HepG2 (cell line): ENCODE data around the gene GPR25. TPM values are rescaled to one million over a fixed set of nuclear protein-coding genes. Genes with fewer than 3 reads are reported as not detected.
A peak's percentile ranks its signal among the peaks of the same experiment; 100 is the strongest.

Experiments
- CSRNP1 ChIP-seq: sonication (generic); formaldehyde crosslinking; IDR thresholded peaks from 2 replicates; pipeline ENCODE4 v1.8.1; 2023; ENCODE audit warnings: mild to moderate bottlenecking, missing genetic modification reagents
- E2F5 ChIP-seq: sonication (generic); formaldehyde crosslinking; conservative IDR thresholded peaks from 2 replicates; pipeline ENCODE4 v1.4.0; 2020; ENCODE audit warnings: missing genetic modification reagents
- ISX ChIP-seq: sonication (generic); formaldehyde crosslinking; conservative IDR thresholded peaks from 2 replicates; pipeline ENCODE4 v1.5.0; 2020; ENCODE audit warnings: missing genetic modification reagents
- JUND ChIP-seq: sonication (generic); formaldehyde crosslinking; IDR thresholded peaks from 2 replicates; pipeline ENCODE4 v1.8.0; 2022; ENCODE audit warnings: mild to moderate bottlenecking, missing genetic modification reagents
- KAT8 ChIP-seq: IDR thresholded peaks from 2 replicates; pipeline ENCODE4 v1.6.1; 2016; ENCODE audit warnings: missing genetic modification reagents, missing compliant biosample characterization
- MXD4 ChIP-seq: IDR thresholded peaks from 2 replicates; pipeline ENCODE4 v1.6.1; 2016; ENCODE audit warnings: mild to moderate bottlenecking, missing biosample characterization, missing genetic modification reagents
- RELA ChIP-seq: sonication (generic); formaldehyde crosslinking; IDR thresholded peaks from 2 replicates; pipeline ENCODE4 v1.4.0; 2020; ENCODE audit warnings: missing genetic modification reagents
- ZBTB38 ChIP-seq: sonication (generic); formaldehyde crosslinking; IDR thresholded peaks from 2 replicates; pipeline ENCODE4 v1.5.1; 2020; ENCODE audit warnings: mild to moderate bottlenecking, missing genetic modification reagents
- ZBTB39 ChIP-seq: sonication (generic); formaldehyde crosslinking; IDR thresholded peaks from 2 replicates; pipeline ENCODE4 v1.5.0; 2020; ENCODE audit warnings: missing genetic modification reagents
- ZBTB8A ChIP-seq: sonication (generic); formaldehyde crosslinking; IDR thresholded peaks from 2 replicates; pipeline ENCODE4 v1.4.0; 2020; ENCODE audit warnings: mild to moderate bottlenecking, low read depth, missing genetic modification reagents, borderline replicate concordance
- ZEB1 ChIP-seq: IDR thresholded peaks from 2 replicates; pipeline ENCODE4 v1.6.1; 2012; ENCODE audit warnings: mild to moderate bottlenecking, low read depth, inconsistent platforms; ENCODE audit not compliant: insufficient replicate concordance
- ZFP82 ChIP-seq: sonication (generic); formaldehyde crosslinking; IDR thresholded peaks from 2 replicates; pipeline ENCODE4 v1.5.1; 2020; ENCODE audit warnings: mild to moderate bottlenecking, missing genetic modification reagents, borderline replicate concordance
- ZNF160 ChIP-seq: sonication (generic); formaldehyde crosslinking; IDR thresholded peaks from 2 replicates; pipeline ENCODE4 v1.8.0; 2022; ENCODE audit warnings: mild to moderate bottlenecking, inconsistent platforms, missing genetic modification reagents
- ZNF607 ChIP-seq: sonication (generic); formaldehyde crosslinking; IDR thresholded peaks from 2 replicates; pipeline ENCODE4 v1.5.1; 2020; ENCODE audit warnings: missing genetic modification reagents, mild to moderate bottlenecking, borderline replicate concordance
- ZNF703 ChIP-seq: sonication (generic); formaldehyde crosslinking; IDR thresholded peaks from 2 replicates; pipeline ENCODE4 v1.5.1; 2020; ENCODE audit warnings: missing genetic modification reagents, mild to moderate bottlenecking, moderate library complexity, borderline replicate concordance
- ZNF841 ChIP-seq: sonication (generic); formaldehyde crosslinking; IDR thresholded peaks from 2 replicates; pipeline ENCODE4 v1.8.1; 2023; ENCODE audit warnings: missing genetic modification reagents, borderline replicate concordance
- ZSCAN12 ChIP-seq: sonication (generic); formaldehyde crosslinking; IDR thresholded peaks from 2 replicates; pipeline ENCODE4 v1.9.0; 2021; ENCODE audit warnings: mild to moderate bottlenecking, missing genetic modification reagents
- ZSCAN30 ChIP-seq: sonication (generic); formaldehyde crosslinking; IDR thresholded peaks from 2 replicates; pipeline ENCODE4 v1.5.0; 2020; ENCODE audit warnings: mild to moderate bottlenecking, missing genetic modification reagents
- polyA plus RNA-seq, 8 experiments: library from polyadenylated mRNA; depleted of rRNA in 3 of 8; stranded (reverse) in 7 of 8; unstranded in 1 of 8; fragments of >200 nt; fragmentation: Illumina TruSeq in 4 of 8; extraction: Trizol in 4 of 8; gene quantifications; 2 replicates each; pipeline versions ENCODE4 v1.2.1 to v1.2.3, GENCODE V29; 2011 to 2016; ENCODE audit warnings: low read depth in 4 of 8, missing spikeins in 1 of 8, mixed read lengths in 1 of 8; ENCODE audit not compliant: insufficient read depth in 1 of 8
- total RNA-seq, 5 experiments: library from RNA; depleted of rRNA; stranded (reverse); fragments of >200 nt; fragmentation: Illumina TruSeq; extraction: Trizol; gene quantifications; 2 replicates each; pipeline ENCODE4 v1.2.3, GENCODE V29; 2016; ENCODE audit warnings: low read depth in 1 of 5
- TF ChIP-seq, protein P1 (sequence below): sonication (generic); formaldehyde crosslinking; IDR thresholded peaks from 2 replicates; pipeline ENCODE4 v1.4.0; 2020; ENCODE audit warnings: missing genetic modification reagents

GPR25 gene
- total and polyA plus RNA-seq, 2 of the 13 experiments (the other 11 are each of a cell fraction or from before 2014, with no cell fraction given): not detected

- TF ChIP-seq ZBTB8A: no peak
- TF ChIP-seq, protein P1, sequence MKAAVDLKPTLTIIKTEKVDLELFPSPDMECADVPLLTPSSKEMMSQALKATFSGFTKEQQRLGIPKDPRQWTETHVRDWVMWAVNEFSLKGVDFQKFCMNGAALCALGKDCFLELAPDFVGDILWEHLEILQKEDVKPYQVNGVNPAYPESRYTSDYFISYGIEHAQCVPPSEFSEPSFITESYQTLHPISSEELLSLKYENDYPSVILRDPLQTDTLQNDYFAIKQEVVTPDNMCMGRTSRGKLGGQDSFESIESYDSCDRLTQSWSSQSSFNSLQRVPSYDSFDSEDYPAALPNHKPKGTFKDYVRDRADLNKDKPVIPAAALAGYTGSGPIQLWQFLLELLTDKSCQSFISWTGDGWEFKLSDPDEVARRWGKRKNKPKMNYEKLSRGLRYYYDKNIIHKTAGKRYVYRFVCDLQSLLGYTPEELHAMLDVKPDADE (CRISPR knock-in tag): no peak
- TF ChIP-seq ZNF703: no peak
- TF ChIP-seq CSRNP1 (CRISPR knock-in tag): no peak
- TF ChIP-seq ZFP82 (CRISPR knock-in tag): no peak
- no peak for TF ChIP-seq ISX (CRISPR knock-in tag)
- TF ChIP-seq E2F5 (CRISPR knock-in tag): no peak
- TF ChIP-seq ZBTB38 (CRISPR knock-in tag): no peak
- TF ChIP-seq ZSCAN12 (CRISPR knock-in tag): no peak
- no peak for TF ChIP-seq JUND (CRISPR knock-in tag)
- TF ChIP-seq ZNF607 (CRISPR knock-in tag): no peak
- TF ChIP-seq ZBTB39 (CRISPR knock-in tag): no peak
- 0 out of 2 replicates have a peak, but pooled peaks have one; percentile 16 for TF ChIP-seq KAT8 (CRISPR knock-in tag)
- no peak for TF ChIP-seq MXD4 (CRISPR knock-in tag)
- 0 out of 2 replicates have a peak, but pooled peaks have one; percentile 58 for TF ChIP-seq RELA (CRISPR knock-in tag)
- TF ChIP-seq ZNF841 (CRISPR knock-in tag): no peak
- TF ChIP-seq ZNF160 (CRISPR knock-in tag): no peak
- TF ChIP-seq ZSCAN30 (CRISPR knock-in tag): no peak; the same call in 1 of the 2 replicates
- TF ChIP-seq ZEB1: peak; percentile 75
Observed at GRCh38 chr1:200891774-200892157, 19.0 kb downstream of the GPR25 start (continued).
